Tongue (tissue), 2 donors: ENCODE results near the gene AFAP1L1. TPM values are rescaled to one million over a fixed set of nuclear protein-coding genes. Genes with fewer than 3 reads are reported as not detected.
A peak's percentile ranks its signal among the peaks of the same experiment; 100 is the strongest.

Experiments
- DNase-seq: peaks from one replicate; pipeline ENCODE4 v3.0.0-alpha.2; 2015
- total RNA-seq: library from RNA; depleted of rRNA; stranded (reverse); fragments of >200 nt; gene quantifications from one replicate; pipeline ENCODE4 v1.2.3, GENCODE V29; 2014

Gene AFAP1L1
- 121 TPM for total RNA-seq

DNA sequence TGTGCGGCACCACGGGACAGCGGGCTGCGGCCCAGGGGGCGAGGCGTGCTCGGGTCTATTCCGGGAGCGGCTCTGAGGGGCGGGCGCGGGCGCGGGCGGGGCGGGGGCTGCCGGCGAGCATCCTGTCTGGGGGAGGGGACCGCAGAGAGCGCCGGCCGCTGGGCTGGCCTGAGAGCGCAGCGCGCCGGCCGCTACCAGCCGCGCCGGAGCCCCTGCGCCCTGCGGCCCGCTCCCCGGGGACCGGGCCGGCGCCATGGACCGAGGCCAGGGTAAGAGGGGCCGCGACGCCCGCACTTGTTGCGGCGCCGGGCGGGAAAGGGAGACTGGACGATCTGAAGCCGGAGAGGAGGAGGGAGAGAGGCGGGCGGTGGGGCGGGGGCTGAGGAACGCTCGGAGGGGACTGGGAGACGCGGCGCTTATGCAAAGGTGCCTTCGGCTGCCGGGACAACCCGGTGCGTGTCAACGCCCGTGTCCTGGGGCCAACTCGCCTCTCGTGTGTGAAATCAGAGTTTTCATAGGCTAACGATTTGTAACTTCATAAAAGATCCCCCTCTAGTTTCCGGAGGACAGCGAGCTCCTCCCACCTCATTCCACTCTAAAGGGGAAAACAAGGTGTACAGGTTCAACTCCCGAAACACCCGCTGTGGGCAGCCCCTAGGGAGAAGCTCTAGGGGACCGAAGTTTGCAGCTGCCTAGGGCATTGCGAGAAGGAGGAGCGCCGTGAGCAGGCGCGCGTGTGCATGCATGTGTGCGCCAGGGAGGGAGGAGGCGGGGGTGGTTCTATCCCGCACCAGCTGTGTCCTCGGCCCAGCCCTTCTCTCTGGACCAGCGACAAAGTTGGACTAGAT is at the start of gene AFAP1L1:
Gene AFAP1L1, plus strand, starts transcription at position 144 of the 848 bp plus-strand sequence. Its CDS starts 110 bp downstream, at position 254.
- DNase-seq: peak; percentile 86

DNA sequence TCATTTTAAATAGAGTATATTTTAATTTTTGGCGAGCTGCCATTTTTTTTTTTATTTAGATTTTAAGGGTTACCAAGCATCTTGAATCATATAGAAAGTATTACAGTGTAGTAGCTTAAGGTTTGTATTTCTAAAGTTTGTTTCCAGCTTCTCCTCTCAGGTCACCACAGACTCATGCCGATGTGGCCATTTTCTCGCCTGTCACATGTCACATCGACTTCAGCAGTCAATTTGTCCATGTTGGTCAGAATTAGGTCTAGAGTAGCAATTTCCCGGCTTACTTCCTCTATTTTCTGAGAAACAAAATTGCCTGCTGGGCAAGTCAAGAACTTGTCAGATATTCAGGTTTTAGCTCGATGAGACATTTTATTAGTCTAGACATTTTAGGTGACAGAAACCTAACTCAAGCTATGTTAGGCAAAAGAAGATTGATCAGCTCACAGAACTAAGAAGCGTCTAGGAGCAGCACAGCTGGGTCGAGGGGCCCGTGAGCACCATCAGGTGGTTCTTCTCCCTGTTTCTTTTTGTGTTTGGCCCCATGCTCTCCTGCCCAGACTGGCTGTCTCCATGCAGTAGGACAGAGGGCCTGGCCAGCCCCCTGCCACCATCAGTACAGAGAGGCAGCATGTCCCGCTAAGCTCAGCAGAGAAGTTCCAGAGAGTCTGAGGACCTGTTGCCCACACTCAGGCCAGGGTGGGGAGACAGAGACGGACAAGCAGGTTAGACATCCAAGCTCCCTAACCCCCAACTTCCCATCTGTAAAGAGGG is 48.4 kb upstream of the AFAP1L1 start:
- no peak for DNase-seq

DNA sequence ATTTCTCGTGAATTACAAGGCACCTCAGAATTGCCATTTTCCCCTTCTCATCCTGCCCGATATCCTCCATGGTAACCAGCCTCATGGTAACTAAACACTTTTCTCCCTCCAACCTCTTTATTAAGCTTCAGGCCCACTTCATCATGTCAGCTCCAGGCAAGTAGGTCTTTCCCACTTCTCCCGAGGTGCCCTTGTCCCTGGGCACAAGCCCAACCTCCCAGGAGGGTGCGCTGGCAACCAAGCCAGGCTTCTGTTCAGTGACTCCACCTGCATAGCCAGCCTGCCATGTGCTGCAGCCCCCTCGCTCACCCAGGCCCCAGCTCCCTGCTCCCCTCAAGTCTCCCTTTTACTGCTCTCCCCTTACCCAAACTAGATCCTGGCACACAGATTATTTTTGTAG is 47.4 kb upstream of the AFAP1L1 start:
- DNase-seq: no peak

- no peak for DNase-seq
Measured at GRCh38 chr5:149227168-149227826, 44.4 kb upstream of the AFAP1L1 start.

DNA sequence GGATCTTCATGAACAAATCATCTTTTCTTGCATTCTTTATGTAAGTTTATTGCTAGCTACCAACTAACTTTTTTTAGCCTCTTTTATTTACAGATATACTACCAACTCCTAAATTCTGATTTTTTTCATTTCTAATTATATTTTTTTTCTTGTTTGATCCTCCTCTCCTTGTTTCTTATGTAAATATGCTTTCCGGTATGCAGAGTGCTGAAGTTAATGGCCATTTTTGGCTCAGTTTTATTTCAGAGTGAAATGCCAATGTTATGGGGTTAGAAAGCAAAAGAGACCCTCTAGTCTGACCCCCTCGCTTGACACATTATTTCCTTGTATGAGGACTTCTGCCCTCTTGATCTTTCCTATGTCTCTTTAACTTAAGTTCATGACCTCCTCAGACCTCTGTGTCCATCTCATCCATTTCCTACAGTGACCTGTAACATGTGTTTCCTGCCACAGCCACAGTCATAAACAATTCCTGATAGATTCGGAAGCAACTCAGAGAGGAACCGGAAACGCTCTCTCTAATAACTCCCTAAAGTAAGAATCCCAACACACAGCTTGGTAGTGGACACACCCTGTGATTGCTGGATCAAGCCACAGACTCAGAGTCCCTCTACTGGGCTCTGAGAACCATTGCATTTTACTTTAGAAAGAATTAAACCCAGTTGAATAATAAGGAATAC is 42.9 kb upstream of the AFAP1L1 start:
- peak; percentile 83 for DNase-seq

DNA sequence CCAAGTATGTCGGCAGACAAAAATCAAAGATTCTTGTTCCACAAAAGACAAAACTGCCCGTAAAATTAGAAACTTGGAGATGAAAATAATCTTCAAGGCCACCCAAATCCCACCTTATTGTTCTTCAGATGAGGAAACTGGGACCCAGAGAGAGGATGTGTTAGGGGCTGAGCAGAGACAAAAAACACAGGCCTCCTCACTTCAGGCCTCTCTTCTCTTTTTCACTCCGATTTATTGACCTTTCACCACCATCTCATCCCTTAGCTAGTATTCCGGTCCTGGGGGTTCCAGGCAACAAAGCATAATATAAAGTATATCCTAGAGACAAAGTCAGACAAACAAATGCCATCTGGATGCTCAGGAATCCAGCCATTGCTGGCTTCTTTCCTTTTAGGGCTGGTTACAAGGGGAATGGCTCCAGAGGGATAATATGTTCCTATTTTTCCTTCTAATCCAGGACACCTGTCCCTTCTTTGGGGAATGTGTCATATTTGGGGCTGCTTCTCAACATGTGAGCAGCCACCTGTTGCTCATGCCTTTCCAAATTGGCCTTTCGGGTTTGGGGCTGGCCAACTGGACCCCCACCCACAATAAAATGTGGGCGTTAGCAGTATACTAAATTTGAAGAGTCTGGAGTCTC is 42.2 kb upstream of the AFAP1L1 start:
- DNase-seq: peak; percentile 88

DNA sequence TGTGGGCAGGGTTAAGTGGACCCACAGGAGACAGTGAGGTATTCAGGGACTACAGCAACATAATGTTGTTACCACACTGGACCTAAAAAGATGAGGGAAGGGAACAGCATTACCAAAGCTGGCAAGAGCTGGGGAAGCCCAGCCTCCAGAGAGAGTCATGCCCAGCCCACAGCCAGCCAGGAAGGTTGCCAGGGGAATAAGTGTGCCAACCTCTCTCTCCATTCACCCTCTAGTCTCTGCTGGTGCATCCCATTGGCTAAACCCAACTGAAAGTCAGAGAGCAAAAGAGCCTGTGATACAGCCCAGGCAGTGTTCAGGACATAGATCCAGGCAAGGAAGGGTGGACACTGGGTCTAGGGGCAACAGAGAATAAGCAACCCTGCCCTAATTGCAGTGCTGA is 35.8 kb upstream of the AFAP1L1 start:
- DNase-seq: no peak

GRCh38 chr5:149237662-149238061 is 34.0 kb upstream of the AFAP1L1 start:
- no peak for DNase-seq

DNA sequence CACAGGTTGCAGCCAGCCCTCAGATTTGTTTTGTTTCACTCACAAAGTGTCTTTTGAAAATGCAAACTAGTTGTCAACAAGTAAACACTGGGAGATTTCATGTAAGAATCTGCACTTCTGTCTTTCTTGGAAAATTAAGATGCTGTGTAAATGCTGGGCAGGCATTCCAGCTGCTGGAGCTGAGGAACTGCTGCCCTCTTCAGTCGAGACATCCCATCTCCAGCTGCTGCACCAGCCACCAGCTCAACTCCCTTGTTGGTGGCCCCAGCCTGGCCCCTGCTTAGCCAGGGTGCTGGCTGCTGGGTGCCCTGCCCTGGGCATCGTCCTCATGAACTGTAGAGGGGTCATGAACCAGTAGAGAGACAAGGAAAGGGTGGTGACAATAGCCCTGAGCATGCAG is 33.1 kb upstream of the AFAP1L1 start:
- no peak for DNase-seq

GRCh38 chr5:149239917-149240316 is 31.7 kb upstream of the AFAP1L1 start:
- DNase-seq: no peak

DNA sequence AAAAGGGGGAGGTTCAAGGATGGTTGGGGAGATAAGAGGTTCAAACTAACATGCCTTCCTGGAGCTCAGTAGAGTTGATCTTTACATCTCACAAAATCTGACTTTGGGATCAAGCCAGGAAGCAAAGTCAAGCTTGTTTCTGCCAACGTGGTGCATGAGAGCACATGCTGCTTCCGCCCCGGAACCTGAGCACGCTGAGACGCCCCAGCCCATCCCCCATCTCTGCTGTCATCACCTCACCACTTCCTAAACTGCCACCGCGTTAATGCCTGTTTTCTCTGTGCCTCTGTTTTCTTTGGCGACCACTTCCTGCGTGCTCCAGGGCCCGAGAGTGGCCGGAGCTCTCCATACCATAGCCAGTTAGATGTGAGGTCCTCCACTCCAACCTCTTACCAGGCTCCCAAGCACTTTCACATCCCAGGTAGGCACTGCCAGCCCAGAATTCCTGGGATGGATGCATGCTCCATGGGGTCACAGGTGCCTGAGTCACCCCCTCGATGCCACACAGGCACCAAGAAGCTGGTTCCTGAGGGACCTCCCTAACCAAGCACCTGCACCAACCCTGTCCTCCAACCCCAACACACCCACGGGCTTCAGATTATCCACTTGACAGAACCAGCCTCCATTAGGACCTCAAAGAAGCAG is 31.2 kb upstream of the AFAP1L1 start:
- DNase-seq: no peak

DNA sequence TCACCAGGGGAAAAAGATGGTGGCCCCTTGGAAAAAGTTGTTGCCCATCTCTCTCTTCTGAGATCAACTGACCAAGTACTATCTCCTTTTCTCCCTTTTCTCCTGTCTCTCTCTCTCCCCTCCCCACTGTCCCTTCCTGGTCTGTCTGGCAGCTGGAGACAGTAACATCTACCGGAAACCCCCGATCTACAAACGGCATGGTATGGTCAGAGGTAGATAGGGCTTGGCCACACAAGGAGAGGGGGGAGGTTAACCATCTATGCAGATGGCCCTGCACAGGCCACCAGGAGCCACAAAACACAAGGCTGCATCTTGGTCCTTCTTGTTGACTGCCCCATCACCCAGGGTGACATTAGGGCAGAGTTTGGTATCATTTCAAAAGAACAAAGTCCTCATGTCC is 29.3 kb upstream of the AFAP1L1 start:
- no peak for DNase-seq

GRCh38 chr5:149246906-149247305 is 24.8 kb upstream of the AFAP1L1 start:
- no peak for DNase-seq

DNA sequence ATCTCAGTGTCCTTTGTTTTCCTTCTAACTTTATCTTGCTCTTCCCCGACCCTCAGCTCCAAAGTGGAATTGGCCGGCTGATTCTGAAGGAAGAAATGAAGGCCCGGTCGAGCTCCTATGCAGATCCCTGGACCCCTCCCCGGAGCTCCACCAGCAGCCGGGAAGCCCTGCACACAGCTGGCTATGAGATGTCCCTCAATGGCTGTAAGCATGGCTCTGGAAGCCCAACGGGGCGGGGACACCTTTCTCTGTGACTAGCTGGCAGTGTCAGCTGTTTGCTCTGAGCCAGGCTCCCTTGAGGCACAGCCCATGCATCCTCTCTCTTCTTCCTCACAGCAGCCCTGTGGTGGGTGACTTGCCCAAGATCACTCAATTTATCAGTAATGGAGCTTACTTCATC is 23.9 kb upstream of the AFAP1L1 start:
- no peak for DNase-seq

DNA sequence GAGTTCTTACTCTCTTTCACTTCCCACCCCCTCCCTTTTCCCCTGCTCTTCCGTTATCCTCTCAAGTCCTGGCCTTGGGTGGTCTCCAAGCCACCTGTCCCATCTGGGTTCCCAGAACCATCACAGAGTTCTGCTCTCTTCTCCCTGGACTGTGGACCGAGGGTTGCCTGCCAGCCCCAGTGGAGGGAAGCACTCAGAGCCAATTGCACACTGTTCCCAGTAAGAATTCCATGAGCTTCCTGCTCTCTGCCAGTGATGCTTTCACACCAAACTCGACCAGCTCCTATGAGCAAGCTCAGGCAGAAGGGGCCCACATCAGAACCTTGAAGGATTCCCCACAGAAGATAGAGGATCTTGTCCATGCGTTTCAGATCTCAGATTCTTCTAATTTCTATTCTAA is 20.1 kb upstream of the AFAP1L1 start:
- DNase-seq: no peak

- DNase-seq: peak; percentile 62
Measured at GRCh38 chr5:149254506-149254905, 17.2 kb upstream of the AFAP1L1 start.

DNA sequence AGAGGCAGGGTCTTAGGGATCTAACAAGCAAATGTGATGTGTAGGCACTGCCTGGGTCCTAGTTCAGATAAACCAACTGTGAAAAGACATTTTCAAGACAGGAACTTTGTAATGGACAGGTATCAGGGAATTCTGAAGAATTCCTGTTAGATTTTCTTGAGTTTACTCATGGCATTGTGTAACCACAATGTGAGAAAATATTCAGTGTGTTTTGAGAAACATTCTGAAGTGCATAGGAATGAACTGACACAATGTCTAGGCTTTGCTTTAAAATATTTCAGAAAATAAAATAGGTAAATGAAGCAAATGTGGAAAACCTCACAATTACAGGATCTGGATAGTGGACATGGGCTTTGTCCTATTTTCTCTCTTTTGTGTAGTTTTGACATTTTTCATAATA is 15.2 kb upstream of the AFAP1L1 start:
- no peak for DNase-seq

DNA sequence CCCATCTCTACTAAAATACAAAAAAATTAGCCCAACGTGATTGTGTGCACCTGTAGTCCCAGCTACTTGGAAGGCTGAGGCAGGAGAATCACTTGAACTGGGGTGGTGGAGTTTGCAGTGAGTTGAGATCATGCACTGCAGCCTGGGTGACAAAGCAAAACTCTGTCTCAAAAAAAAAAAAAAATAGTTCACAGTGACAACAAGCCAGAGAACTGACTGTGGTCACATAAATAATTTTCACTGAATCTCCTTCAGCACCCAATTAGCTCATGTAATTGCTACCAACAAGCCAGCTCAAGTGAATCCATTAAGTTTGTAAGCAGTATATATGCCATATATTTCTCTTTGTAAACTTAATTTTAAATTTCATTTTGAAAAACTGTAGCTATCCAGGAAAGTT is 14.5 kb upstream of the AFAP1L1 start:
- no peak for DNase-seq

- no peak for DNase-seq
Measured at GRCh38 chr5:149257889-149258705, 13.6 kb upstream of the AFAP1L1 start.

GRCh38 chr5:149260761-149261160 is 10.9 kb upstream of the AFAP1L1 start:
- no peak for DNase-seq

- no peak for DNase-seq
Measured at GRCh38 chr5:149261246-149261645, 10.4 kb upstream of the AFAP1L1 start.
